Measurements from ENCODE around the gene TTC12. TPM values are rescaled to one million over a fixed set of nuclear protein-coding genes. Genes with fewer than 3 reads are reported as not detected.

The TTC12 gene
- total RNA-seq, 1 donor from 2014 or later = 17.6 TPM

- Histone ChIP-seq H3K9me3 (no peaks in the 10 kb centered on the region), H3K4me1 (no peaks in the 10 kb centered on the region), H3K36me3 (no peaks in the 10 kb centered on the region), H3K27me3 (ENCODE audit: low read depth) (no peaks in the 10 kb centered on the region), H3K27ac (no peak overlapping the region), H3K4me3 (no peak overlapping the region)
- no peak for TF ChIP-seq CTCF (IDR thresholded peaks at IDR 0.05)
- no peak for DNase-seq
- intact Hi-C loops (cut with DNase I) = no loop called here
- no peak for ATAC-seq
These were observed 98.3 kb downstream of the TTC12 start for GRCh38 chr11:113412675-113413074.

GRCh38 chr11:113415343-113415742 lies 101.0 kb downstream of the TTC12 start:
- Histone ChIP-seq H3K4me1 (no peaks in the 10 kb centered on the region), H3K27me3 (ENCODE audit: low read depth) (no peaks in the 10 kb centered on the region), H3K27ac (no peak overlapping the region), H3K9me3 (no peaks in the 10 kb centered on the region), H3K4me3 (no peak overlapping the region), H3K36me3 (no peaks in the 10 kb centered on the region)
- no peak for DNase-seq
- intact Hi-C loops (cut with DNase I) = no loop called here
- no peak for ATAC-seq
- no peak for TF ChIP-seq CTCF (IDR thresholded peaks at IDR 0.05)

Other genes starting within 250 kb of the TTC12 start
- 0.41 TPM for gene ANKK1, start 73.2 kb downstream of the TTC12 start, total RNA-seq
- not detected for gene DRD2, start 160.8 kb downstream of the TTC12 start, total RNA-seq

Measured in lower lobe of right lung (tissue), 2 donors.